HEK293 (cell line): Measurements from ENCODE around the gene HMG20A.

Source experiments
- CTCF ChIP-seq: fragments of 450-650 bp; formaldehyde crosslinking; IDR thresholded peaks from 2 replicates; pipeline ENCODE4 v1.5.1; 2016; ENCODE audit warnings: missing biosample characterization, missing genetic modification characterization
- HOXA7 ChIP-seq: sonication (generic); formaldehyde crosslinking; IDR thresholded peaks from 2 replicates; pipeline ENCODE4 v1.8.1; 2022; ENCODE audit warnings: missing genetic modification reagents, borderline replicate concordance
- ZBTB1 ChIP-seq: fragments of 450-650 bp; formaldehyde crosslinking; IDR thresholded peaks from 2 replicates; pipeline ENCODE4 v1.5.1; 2016; ENCODE audit warnings: missing biosample characterization, missing genetic modification characterization
- ZNF114 ChIP-seq: fragments of 450-650 bp; formaldehyde crosslinking; IDR thresholded peaks from 2 replicates; pipeline ENCODE4 v1.5.0; 2017; ENCODE audit warnings: missing biosample characterization, missing genetic modification characterization
- ZNF174 ChIP-seq: fragments of 450-650 bp; formaldehyde crosslinking; IDR thresholded peaks from 2 replicates; pipeline ENCODE4 v1.5.0; 2017; ENCODE audit warnings: missing biosample characterization, mild to moderate bottlenecking, missing genetic modification characterization
- ZNF292 ChIP-seq: fragments of 450-650 bp; formaldehyde crosslinking; IDR thresholded peaks from 2 replicates; pipeline ENCODE4 v1.5.1; 2016; ENCODE audit warnings: low read depth, missing biosample characterization, missing genetic modification characterization, borderline replicate concordance
- ZNF335 ChIP-seq: fragments of 450-650 bp; formaldehyde crosslinking; conservative IDR thresholded peaks from 2 replicates; pipeline ENCODE4 v1.5.1; 2016; ENCODE audit warnings: missing biosample characterization, missing genetic modification characterization
- ZNF518A ChIP-seq: fragments of 450-650 bp; formaldehyde crosslinking; conservative IDR thresholded peaks from 2 replicates; pipeline ENCODE4 v1.5.1; 2016; ENCODE audit warnings: low read depth, missing biosample characterization, missing genetic modification characterization
- ZNF544 ChIP-seq: fragments of 450-650 bp; formaldehyde crosslinking; IDR thresholded peaks from 2 replicates; pipeline ENCODE4 v1.5.0; 2017; ENCODE audit warnings: missing biosample characterization, missing genetic modification characterization
- ZNF747 ChIP-seq: fragments of 450-650 bp; formaldehyde crosslinking; IDR thresholded peaks from 2 replicates; pipeline ENCODE4 v1.5.1; 2016; ENCODE audit warnings: missing biosample characterization, missing genetic modification characterization
- ZNF843 ChIP-seq: fragments of 450-650 bp; formaldehyde crosslinking; IDR thresholded peaks from 2 replicates; pipeline ENCODE4 v1.5.1; 2016; ENCODE audit warnings: missing biosample characterization, missing genetic modification characterization
- TF ChIP-seq, protein P1 (sequence below): fragments of 450-650 bp; formaldehyde crosslinking; IDR thresholded peaks from 2 replicates; pipeline ENCODE4 v1.5.1; 2016; ENCODE audit warnings: missing biosample characterization, missing genetic modification characterization
- TF ChIP-seq, protein P2 (sequence below): sonication (generic); formaldehyde crosslinking; IDR thresholded peaks from 2 replicates; pipeline ENCODE4 v1.8.1; 2022; ENCODE audit warnings: mild to moderate bottlenecking, moderate library complexity, missing genetic modification reagents
- TF ChIP-seq, protein P3 (sequence below): fragments of 450-650 bp; formaldehyde crosslinking; IDR thresholded peaks from 2 replicates; pipeline ENCODE4 v1.5.1; 2016; ENCODE audit warnings: missing biosample characterization, missing genetic modification characterization

DNA sequence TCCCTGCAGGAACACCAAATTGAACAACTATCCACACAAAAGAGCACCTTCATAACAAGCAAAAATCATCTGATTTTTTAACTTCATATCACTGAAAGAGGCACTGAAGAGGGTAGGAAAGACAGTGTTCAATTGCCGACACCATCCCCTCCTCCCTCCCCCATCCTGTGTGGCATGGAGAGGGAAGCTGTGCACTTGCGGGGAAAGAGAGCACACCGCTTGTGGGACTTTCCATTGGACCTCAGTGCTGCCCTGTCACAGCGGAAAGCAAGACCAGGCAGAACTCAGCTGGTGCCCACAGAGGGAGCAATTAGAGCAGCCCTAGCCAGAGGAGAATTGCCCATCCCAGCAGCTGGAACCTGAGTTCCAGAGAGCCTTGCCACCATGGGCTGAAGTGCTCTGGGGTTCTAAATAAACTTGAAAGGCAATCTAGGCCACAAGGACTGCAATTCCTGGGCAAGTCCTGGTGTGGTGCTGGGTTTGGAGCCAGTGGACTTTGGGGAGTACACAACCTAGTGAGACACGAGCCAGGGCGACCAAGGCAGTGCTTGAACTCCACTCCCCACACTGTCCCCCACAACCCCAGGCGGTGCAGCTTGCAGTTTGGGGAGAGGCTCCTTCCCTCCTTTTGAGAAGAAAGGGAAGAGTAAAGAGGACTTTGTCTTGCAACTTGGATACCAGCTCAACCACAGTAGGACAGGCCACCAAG is 27.8 kb upstream of the HMG20A start:
- TF ChIP-seq CTCF (tag by site-specific recombination), result no peak
- TF ChIP-seq, protein P1, sequence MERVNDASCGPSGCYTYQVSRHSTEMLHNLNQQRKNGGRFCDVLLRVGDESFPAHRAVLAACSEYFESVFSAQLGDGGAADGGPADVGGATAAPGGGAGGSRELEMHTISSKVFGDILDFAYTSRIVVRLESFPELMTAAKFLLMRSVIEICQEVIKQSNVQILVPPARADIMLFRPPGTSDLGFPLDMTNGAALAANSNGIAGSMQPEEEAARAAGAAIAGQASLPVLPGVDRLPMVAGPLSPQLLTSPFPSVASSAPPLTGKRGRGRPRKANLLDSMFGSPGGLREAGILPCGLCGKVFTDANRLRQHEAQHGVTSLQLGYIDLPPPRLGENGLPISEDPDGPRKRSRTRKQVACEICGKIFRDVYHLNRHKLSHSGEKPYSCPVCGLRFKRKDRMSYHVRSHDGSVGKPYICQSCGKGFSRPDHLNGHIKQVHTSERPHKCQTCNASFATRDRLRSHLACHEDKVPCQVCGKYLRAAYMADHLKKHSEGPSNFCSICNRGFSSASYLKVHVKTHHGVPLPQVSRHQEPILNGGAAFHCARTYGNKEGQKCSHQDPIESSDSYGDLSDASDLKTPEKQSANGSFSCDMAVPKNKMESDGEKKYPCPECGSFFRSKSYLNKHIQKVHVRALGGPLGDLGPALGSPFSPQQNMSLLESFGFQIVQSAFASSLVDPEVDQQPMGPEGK (tag by site-specific recombination), result no peak
- no peak for TF ChIP-seq ZNF174 (tag by site-specific recombination)
- no peak for TF ChIP-seq ZNF518A (tag by site-specific recombination)
- TF ChIP-seq ZNF292 (tag by site-specific recombination), result no peak
- TF ChIP-seq ZNF747 (tag by site-specific recombination), result no peak
- no peak for TF ChIP-seq HOXA7 (CRISPR knock-in tag)
- no peak for TF ChIP-seq ZNF544 (tag by site-specific recombination)
- no peak for TF ChIP-seq ZNF114
- no peak for TF ChIP-seq ZNF843
- no peak for TF ChIP-seq ZBTB1
- TF ChIP-seq, protein P2, sequence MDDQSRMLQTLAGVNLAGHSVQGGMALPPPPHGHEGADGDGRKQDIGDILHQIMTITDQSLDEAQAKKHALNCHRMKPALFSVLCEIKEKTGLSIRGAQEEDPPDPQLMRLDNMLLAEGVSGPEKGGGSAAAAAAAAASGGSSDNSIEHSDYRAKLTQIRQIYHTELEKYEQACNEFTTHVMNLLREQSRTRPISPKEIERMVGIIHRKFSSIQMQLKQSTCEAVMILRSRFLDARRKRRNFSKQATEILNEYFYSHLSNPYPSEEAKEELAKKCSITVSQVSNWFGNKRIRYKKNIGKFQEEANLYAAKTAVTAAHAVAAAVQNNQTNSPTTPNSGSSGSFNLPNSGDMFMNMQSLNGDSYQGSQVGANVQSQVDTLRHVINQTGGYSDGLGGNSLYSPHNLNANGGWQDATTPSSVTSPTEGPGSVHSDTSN, result no peak
- no peak for TF ChIP-seq ZNF335 (tag by site-specific recombination)
- TF ChIP-seq, protein P3, sequence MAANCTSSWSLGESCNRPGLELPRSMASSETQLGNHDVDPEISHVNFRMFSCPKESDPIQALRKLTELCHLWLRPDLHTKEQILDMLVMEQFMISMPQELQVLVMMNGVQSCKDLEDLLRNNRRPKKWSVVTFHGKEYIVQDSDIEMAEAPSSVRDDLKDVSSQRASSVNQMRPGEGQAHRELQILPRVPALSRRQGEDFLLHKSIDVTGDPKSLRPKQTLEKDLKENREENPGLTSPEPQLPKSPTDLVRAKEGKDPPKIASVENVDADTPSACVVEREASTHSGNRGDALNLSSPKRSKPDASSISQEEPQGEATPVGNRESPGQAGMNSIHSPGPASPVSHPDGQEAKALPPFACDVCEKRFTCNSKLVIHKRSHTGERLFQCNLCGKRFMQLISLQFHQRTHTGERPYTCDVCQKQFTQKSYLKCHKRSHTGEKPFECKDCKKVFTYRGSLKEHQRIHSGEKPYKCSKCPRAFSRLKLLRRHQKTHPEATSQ (tag by site-specific recombination), result no peak
